ENCODE data around the gene CPXM1.

Gene CPXM1

DNA sequence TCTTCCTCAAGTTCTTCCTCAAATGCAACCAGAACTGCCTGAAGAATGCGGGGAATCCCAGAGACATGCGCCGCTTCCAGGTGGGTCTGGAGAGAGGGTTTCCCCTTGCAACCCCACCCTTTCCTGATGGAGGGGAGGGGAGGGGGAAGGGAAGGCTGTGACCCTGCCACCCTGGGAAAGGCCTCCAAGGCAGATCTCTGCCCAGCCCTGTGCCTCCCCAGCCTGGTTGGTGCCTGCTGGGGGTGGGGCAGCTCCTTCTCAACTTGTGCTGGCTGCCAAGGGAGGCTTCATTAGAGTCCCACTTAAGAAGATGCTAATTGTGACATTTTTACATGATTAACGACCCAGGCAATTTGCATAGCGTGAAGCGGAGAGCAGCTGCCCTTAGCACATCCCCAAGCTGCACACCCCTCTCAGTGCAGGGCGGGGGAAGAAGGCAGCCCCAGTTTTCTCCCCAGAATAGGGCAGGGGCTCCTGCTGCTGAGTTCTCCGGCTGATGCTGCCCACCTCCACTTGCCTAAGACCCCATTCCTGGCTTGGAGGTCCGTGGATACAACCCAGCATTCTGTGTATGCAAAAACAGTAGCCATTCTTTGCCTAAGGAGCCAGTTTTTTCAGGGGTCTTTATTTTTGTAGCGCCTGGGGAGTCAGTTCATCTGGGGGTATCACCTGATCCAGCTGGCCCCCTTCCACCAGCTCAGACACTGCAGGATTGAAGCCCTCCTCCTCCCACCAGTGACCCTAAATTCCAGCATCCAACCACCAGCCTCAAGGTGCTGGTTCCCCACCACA, 51.7 kb downstream of the CPXM1 start:
- DNase-seq (ENCODE audit: low read depth) = no peak

DNA sequence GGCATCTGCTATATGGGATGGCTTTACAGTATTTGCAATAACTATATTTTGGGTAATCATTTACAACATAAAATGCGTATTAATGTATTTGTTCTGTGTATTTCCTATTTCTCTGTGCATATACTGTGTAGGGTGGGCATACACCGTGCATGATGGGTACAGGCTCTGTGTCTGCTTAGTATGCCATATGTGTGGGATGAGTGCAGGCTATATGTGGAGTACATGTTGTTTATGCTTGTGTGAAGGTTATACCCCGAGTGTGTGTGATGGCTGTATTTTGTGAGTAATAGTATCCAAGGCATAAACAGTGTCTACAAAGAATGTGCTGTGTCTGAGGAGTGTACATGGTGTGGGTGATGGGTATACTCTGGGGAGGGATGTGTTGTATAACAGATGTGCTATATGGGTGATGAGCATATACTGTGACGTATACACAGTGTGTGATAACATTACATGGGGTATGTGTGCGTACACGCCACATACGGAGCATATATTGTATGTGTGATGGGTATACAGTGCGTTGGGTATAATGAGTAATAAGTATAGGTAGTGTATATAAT, 52.7 kb downstream of the CPXM1 start:
- DNase-seq (ENCODE audit: low read depth) = no peak

DNA sequence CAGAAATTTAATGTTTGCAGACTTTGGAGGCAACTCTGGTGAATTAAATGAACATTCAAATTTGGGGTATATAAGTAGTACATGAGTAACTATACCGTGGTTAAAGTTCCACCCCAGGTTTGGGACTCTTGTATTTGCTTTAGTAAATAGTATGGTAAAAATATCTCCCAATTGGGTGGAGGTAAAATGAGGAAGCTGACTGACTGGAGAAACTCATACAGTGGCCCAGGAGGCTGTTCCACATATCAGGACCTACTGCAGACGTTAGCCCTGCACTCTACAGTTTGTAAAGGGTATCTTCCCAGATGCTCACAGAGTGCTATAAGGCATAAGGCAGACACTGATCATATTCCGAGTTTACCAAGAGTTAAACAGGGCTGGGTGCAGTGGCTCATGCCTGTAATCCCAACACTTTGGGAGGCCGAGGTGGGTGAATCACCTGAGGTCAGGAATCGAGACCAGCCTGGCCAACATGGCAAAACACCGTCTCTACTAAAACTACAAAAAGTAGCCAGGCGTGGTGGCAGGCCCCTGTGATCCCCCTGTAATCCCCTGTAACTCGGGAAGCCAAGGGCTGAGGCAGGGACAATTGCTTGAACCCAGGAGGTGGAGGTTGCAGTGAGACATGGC, 53.7 kb downstream of the CPXM1 start:
- DNase-seq (ENCODE audit: low read depth) = no peak

DNA sequence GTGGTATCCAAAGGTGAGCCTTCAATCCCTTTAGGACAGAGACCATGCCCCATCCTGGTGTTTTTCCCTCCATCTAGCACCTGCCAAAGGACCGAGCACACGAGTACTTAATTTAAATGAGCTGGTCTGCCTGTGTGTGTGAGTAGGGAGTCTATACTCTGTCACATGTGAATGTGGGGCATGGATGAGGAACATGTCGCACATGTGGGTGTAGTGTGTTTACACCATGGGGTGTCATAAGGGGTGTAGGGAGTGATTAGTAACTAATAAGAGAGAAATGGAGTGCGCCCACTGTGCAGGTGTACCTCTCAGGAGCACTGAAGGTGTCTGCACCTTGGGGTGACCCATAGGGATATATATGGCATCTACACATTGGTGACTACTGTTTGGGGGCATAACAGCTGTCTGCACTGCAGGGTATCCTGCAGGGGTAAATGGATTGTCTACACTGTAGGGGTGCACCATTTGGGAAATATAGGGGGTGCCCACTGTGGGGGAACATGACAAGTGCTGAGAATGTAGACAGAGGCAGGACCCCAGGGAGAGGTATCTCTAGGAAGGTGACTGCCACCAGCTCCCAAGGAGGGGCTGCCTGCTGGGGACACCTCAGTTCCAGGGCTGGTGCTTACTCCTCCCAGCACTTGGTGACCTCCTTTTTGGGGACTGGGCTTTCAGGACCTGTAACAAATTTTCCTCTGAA, 54.3 kb downstream of the CPXM1 start:
- no peak for DNase-seq (ENCODE audit: low read depth)

DNA sequence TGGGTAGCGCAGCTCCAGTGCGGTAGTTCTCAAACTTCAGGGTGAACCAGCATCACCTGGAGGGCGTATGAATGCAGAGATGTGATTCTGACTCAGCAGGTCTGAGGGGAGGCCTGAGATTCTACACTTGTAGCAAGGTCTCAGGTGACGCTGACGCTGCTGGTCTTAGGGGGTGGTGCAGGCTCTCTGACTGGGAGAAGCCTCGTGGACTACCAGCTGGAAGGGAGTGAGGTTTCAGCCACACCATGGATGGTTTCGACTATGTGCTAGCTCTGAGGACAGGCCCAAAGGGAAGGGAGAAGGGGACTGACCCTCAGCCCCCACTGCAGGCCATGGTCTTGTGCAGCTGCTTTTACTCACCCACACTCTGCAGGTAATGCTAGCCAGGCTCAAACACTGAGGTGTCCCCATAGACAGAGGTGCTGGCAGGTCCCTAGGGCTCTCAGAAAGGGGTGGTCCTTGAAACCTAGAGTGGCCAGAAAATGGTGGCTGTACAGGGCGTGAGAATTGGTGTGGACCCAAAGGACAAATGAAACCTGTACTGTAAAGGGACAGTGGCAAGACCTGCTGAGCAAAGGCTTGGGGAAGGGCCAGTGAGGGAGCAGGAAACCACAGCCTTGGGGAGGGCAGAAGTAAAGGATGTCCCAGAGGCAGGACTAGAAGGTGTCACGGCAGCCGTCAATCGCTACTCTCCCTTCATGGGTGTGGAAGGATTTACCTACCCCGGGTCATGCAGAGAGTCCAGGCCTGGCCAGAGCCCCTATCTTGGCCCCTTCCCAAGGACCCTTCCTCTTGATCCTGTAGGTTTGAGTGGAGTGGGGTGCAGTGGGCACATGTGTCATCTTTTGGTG, 55.1 kb downstream of the CPXM1 start:
- no peak for DNase-seq (ENCODE audit: low read depth)

Data from fibroblast of the conjunctiva (primary cell).